Stomach (tissue), 4 donors: ENCODE measurements around the gene PSMB5.

Experiments used
- POLR2A ChIP-seq, 4 donors: fragments of 450-650 bp; IDR thresholded peaks; one replicate each; pipeline ENCODE4 v1.6.1; 2016; ENCODE audit warnings: antibody characterized with exemption in 4 of 4, control low read depth in 2 of 4, mild to moderate bottlenecking in 1 of 4, moderate library complexity in 1 of 4
- TF ChIP-seq, protein P1 (sequence below), 7 experiments: fragments of 450-650 bp in 4 of 7; fragments of 200-600 bp in 3 of 7; sonication (generic) in 3 of 7; IDR thresholded peaks; one replicate each; pipeline ENCODE4 v1.5.1; 2016 to 2019; ENCODE audit warnings: antibody characterized with exemption in 7 of 7, control low read depth in 2 of 7, mild to moderate bottlenecking in 1 of 7

DNA sequence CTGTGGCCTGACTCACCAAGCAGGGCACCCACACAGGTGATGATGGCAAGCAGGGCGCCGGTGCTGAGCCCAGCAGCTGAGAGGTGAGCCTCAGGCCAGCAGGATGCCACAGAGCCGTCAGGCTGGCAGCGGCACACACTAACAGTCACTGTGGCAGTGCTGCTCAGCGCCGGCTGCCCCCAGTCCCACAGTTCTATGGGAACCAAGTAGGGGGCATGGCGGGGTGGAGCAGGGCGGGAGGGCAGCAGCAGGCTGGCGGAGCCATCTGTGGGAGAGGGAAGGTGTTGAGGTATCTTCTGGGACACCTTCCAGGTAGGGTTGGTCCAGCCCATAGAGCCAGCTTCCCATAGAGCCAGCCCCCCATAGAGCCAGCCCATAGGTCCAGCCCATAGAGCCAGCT, 14.3 kb upstream of the PSMB5 start:
- TF ChIP-seq, protein P1, sequence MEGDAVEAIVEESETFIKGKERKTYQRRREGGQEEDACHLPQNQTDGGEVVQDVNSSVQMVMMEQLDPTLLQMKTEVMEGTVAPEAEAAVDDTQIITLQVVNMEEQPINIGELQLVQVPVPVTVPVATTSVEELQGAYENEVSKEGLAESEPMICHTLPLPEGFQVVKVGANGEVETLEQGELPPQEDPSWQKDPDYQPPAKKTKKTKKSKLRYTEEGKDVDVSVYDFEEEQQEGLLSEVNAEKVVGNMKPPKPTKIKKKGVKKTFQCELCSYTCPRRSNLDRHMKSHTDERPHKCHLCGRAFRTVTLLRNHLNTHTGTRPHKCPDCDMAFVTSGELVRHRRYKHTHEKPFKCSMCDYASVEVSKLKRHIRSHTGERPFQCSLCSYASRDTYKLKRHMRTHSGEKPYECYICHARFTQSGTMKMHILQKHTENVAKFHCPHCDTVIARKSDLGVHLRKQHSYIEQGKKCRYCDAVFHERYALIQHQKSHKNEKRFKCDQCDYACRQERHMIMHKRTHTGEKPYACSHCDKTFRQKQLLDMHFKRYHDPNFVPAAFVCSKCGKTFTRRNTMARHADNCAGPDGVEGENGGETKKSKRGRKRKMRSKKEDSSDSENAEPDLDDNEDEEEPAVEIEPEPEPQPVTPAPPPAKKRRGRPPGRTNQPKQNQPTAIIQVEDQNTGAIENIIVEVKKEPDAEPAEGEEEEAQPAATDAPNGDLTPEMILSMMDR (IDR thresholded peaks at IDR 0.05), result no peak
- TF ChIP-seq POLR2A (IDR thresholded peaks at IDR 0.05), result no peak
